Choroid plexus epithelial cell (primary cell): ENCODE results near the gene GRK1.

Experiments used
- DNase-seq: peaks from one replicate; pipeline ENCODE4 v3.0.0-alpha.2; 2010; ENCODE audit warnings: low read depth
- H3K4me3 ChIP-seq: 2 replicates; pipeline ENCODE4 v1.5.1; 2011; ENCODE audit warnings: low read depth, mild to moderate bottlenecking, control low read depth, low read length, moderate library complexity
- TF ChIP-seq, protein P1 (sequence below): conservative IDR thresholded peaks from 2 replicates; pipeline ENCODE4 v1.5.1; 2011; ENCODE audit warnings: low read depth, mild to moderate bottlenecking, control low read depth, inconsistent platforms, low read length, moderate library complexity

Gene GRK1

DNA sequence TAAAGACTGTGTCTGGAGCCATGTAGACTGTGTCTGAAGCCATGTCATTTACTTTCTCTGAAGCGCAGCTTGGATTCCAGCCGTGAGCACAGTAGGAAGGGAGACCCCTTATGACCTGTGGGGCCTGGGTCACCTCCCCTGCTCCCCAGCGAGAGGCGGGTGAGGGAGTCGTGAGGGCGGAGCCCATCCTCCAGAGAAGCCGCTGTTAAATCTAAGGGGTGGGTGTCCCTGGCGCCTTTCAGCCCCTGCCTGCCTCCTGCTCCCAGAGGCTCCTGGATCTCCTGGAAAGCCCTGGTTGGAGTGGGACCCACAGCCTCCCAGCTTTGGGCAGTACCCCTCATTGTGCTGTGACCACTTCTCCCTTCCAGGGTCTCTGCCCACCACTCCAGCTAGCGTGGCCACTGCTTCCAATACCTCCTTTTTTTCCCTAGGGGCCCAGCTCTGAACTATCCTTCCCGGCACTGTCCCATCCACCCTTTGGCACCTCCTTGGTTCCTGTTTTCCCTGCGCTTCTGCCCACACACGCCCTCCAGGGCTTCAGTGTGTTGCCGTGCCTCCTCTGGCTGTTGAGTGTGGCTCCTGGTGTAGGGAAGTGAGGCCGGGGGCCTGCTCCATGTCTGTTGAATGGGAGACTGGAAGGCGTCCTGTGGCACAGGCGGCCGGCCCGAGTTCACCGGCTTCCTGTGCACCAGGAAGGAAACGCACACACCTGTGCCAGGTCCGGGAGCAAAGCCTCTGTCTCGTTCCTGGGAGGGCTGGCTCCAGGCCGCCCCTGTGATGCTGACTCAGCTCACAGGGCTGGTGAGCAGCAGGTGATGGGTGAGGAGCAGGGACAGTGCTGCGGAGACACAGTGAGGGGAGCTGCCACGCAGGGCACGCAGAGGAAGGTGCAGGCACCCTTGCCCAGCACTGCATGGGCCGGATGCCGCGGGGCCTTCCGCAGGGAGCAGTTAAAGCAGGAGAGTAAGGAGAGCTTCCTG, 38.4 kb upstream of the GRK1 start:
- no peak overlapping the region for H3K4me3 ChIP-seq
- TF ChIP-seq, protein P1, sequence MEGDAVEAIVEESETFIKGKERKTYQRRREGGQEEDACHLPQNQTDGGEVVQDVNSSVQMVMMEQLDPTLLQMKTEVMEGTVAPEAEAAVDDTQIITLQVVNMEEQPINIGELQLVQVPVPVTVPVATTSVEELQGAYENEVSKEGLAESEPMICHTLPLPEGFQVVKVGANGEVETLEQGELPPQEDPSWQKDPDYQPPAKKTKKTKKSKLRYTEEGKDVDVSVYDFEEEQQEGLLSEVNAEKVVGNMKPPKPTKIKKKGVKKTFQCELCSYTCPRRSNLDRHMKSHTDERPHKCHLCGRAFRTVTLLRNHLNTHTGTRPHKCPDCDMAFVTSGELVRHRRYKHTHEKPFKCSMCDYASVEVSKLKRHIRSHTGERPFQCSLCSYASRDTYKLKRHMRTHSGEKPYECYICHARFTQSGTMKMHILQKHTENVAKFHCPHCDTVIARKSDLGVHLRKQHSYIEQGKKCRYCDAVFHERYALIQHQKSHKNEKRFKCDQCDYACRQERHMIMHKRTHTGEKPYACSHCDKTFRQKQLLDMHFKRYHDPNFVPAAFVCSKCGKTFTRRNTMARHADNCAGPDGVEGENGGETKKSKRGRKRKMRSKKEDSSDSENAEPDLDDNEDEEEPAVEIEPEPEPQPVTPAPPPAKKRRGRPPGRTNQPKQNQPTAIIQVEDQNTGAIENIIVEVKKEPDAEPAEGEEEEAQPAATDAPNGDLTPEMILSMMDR: no peak
- DNase-seq: no peak

DNA sequence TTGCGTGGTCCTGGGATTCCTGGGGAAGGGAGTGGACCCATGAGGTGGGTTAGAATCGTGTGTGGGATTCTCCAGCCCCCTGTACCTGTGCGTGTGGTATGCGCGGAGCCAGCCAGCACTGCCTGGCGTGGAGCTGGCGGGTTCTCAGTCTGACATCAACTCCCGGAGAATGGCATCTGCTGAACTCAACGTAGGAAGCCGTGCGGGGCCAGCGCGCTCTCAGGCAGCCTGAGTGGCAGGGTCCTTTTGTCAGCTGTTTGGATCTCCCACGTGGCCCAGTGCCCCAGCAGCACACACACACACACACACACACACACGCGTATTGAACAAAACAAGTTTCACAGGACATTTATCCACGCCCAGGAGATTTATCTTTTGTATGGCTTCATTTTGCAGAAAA, 37.2 kb upstream of the GRK1 start:
- TF ChIP-seq, protein P1: no peak

DNA sequence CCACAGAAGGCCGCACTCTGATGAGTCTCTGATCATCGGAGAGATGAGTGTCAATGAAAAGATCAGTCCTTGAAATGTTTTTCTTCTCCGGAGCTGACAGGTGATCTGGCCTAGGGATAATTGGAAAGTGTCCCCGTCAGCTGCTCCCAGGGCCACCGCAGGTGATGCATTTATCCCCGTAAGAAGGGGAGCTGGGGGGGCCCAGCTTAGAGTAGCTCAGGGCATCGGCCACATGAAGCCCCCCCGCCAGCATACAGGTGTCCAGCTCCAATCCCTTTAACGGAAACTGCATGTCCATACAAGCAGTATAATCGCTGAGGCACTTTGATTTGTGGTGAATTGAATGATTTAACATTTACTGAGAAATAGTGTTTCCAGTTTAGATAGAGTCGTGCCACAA, 36.7 kb upstream of the GRK1 start:
- no peak for DNase-seq
- TF ChIP-seq, protein P1: no peak
- no peak overlapping the region for H3K4me3 ChIP-seq

More for the DNA sequence above, 37.2 kb upstream of the GRK1 start:
- no peak for DNase-seq
- no peak overlapping the region for H3K4me3 ChIP-seq

DNA sequence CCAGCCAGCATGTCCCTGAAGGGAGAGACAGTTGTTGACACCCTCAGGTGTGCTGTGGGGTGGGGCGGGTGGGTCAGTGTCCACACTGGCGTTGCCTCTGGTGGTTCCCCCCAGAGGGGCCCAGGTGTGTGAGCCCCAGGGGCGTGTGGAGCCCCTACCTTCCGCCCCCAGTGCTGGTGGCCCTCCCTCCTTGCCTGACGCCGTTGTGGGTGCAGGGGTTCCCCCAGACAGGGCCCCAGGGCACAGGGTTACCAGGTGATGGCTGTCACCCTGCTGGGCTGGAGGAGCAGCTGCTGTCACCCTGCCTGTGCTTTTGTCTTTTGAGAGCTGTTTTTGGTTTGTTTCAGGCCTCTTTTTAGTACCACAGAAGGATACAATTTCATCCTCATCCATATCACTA, 36.2 kb upstream of the GRK1 start:
- no peak overlapping the region for H3K4me3 ChIP-seq
- no peak for DNase-seq
- TF ChIP-seq, protein P1: no peak

DNA sequence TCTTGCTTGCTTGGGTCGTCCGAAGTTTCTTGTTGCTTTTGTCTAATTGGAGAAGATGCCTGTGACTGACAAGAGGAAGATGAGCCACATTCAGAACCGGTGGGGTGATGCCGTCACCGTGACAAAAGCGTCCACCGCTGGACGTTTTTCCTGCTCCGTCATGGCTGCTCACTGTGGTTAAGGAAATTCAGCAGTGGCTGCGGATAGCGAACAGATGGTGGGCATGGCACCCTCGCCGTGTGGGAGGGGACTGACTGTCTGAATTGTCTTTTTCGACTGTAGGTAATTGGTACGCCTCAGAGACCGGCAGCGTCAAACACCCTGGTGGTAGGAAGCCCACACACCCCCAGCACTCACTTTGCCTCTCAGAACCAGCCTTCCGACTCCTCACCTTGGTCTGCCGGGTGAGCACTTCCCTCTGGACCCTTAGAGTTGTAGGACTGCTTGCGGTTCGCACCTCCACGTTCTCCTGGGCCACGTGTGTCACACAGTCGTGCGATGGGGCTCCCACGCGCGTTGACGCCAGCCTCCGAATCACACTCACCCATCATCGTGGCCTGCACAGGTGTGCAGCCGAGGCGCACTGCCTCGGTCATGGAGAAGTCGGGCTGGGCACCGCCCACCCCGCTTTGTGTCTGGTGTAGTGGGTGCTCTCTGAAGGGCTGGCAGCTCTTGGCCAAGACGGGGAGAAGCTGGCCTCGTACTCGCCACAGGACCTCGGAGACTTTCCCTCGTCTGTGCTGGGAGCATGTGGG, 35.5 kb upstream of the GRK1 start:
- DNase-seq: no peak
- no peak overlapping the region for H3K4me3 ChIP-seq
- TF ChIP-seq, protein P1: no peak

DNA sequence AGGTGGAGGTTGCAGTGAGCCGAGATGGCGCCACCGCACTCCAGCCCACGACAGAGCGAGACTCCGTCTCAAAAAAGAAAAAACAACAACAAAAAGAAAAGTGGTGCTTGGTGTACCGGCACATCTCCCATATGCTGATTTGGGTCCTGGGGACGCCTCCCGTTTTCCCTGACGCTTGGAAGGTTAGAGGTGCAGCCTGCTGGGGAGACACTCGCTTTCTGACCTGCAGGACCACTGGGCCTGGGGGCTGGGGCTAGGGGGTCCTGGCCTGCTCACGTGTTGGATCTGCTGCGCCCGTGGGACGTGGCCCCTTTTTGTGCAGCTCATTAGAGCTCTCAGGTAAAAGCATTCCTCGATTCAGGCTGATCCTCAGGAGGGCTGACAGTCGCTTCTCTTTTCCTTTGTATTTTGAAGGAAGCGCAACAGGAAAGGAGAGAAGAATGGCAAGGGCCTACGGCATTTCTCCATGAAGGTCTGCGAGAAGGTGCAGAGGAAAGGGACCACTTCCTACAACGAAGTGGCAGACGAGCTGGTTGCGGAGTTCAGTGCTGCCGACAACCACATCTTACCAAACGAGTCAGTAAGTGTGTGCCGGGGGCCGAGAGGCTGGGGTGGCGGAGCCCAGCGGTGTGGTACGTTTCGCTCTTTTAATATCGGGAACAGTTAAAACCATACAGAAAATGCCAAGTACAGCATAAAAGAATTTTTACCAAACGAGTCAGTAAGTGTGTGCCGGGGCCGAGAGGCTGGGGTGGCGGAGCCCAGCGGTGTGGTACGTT, 34.1 kb upstream of the GRK1 start:
- no peak for DNase-seq
- no peak overlapping the region for H3K4me3 ChIP-seq
- TF ChIP-seq, protein P1: no peak
